ENCODE results near the gene SNW1.
"Not testable (repeated sequence)": the region's sequence is repeated elsewhere in the genome, so short reads cannot be mapped to it uniquely, and the experiment has no call there.

- not testable (repeated sequence) for TF ChIP-seq CTCF (conservative IDR thresholded peaks at IDR 0.05 in 1 of 2, IDR thresholded peaks at IDR 0.05 in 1 of 2; ENCODE audit: low read depth in 1 of 2, low read length in 2 of 2); EZH2 (IDR thresholded peaks at IDR 0.05; ENCODE audit: low read length, missing control alignments)
These were observed 13.0 kb upstream of the SNW1 start for GRCh38 chr14:77773966-77774365.

Measured in fibroblast of lung (primary cell).